ENCODE data around the gene GAK. TPM values are rescaled to one million over a fixed set of nuclear protein-coding genes. Genes with fewer than 3 reads are reported as not detected.

Gene GAK
- total RNA-seq, 4 donors from 2014 or later: 70.1 to 95.3 (median 78.1) TPM

- TF ChIP-seq EP300 (IDR thresholded peaks at IDR 0.05): no peak
- TF ChIP-seq POLR2AphosphoS5 (IDR thresholded peaks at IDR 0.05): no peak
- TF ChIP-seq POLR2A (IDR thresholded peaks at IDR 0.05): no peak
- no peak for TF ChIP-seq CTCF (IDR thresholded peaks at IDR 0.05)
- no peaks in the 10 kb centered on the region for H3K9me3 ChIP-seq
- H3K27me3 ChIP-seq: no peaks in the 10 kb centered on the region
- peaks cover 0 to 60% of the 10 kb centered on the region in 2 donors for H3K36me3 ChIP-seq
- H3K4me3 ChIP-seq: no peak overlapping the region
- H3K27ac ChIP-seq: no peak overlapping the region
- 42 to 65% methylated on average over 4 to 7 of the region's 16 CpGs for WGBS, 2 donors (ENCODE audit: low coverage in 1 of 2)
- ATAC-seq: no peak
- H3K4me1 ChIP-seq: peaks cover 0 to 10% (median 0%) of the 10 kb centered on the region in 3 donors
These were observed 83.8 kb downstream of the GAK start for GRCh38 chr4:848307-848691.

- Histone ChIP-seq H3K36me3 (peaks cover 0 to 35% of the 10 kb centered on the region in 2 donors), H3K27ac (no peak overlapping the region), H3K9me3 (no peaks in the 10 kb centered on the region), H3K27me3 (no peaks in the 10 kb centered on the region), H3K4me3 (no peak overlapping the region), H3K4me1 (peaks cover 0 to 10% (median 0%) of the 10 kb centered on the region in 3 donors)
- 32 to 49% methylated on average over 5 to 14 of the region's 14 CpGs for WGBS, 2 donors (ENCODE audit: low coverage in 1 of 2)
- TF ChIP-seq POLR2A (IDR thresholded peaks at IDR 0.05) (no peak), EP300 (IDR thresholded peaks at IDR 0.05) (no peak), CTCF (IDR thresholded peaks at IDR 0.05) (no peak)
- no peak for ATAC-seq
These were observed 86.3 kb downstream of the GAK start for GRCh38 chr4:845836-846251.

- Histone ChIP-seq H3K36me3 (peaks cover 0 to 30% of the 10 kb centered on the region in 2 donors), H3K27me3 (no peaks in the 10 kb centered on the region), H3K4me1 (peaks cover 0 to 10% (median 0%) of the 10 kb centered on the region in 3 donors), H3K4me3 (no peak overlapping the region), H3K27ac (no peak overlapping the region), H3K9me3 (no peaks in the 10 kb centered on the region)
- ATAC-seq: no peak
- no peak for TF ChIP-seq EP300 (IDR thresholded peaks at IDR 0.05)
- WGBS, 2 donors (ENCODE audit: low coverage in 1 of 2): no CpG with 5 or more reads among the region's 9 CpGs
These were observed 86.8 kb downstream of the GAK start for GRCh38 chr4:845233-845835.

- Histone ChIP-seq H3K27ac (no peak overlapping the region), H3K36me3 (peaks cover 0 to 25% of the 10 kb centered on the region in 2 donors), H3K4me3 (no peak overlapping the region), H3K27me3 (no peaks in the 10 kb centered on the region), H3K4me1 (peaks cover 0 to 10% (median 0%) of the 10 kb centered on the region in 3 donors), H3K9me3 (no peaks in the 10 kb centered on the region)
- 100% methylated on average over 2 of the region's 10 CpGs; no CpG with 5 or more reads in 1 of the 2 donors for WGBS, 2 donors (ENCODE audit: low coverage in 1 of 2)
- TF ChIP-seq EP300 (IDR thresholded peaks at IDR 0.05) (no peak), POLR2AphosphoS5 (IDR thresholded peaks at IDR 0.05) (no peak), POLR2A (IDR thresholded peaks at IDR 0.05) (no peak), CTCF (IDR thresholded peaks at IDR 0.05) (no peak)
- no peak for ATAC-seq
These were observed 87.3 kb downstream of the GAK start for GRCh38 chr4:844752-845232.

- no peak for ATAC-seq
- 90 to 96% methylated on average over 3 to 4 of the region's 4 CpGs for WGBS, 2 donors (ENCODE audit: low coverage in 1 of 2)
- H3K4me1 ChIP-seq: no peaks in the 10 kb centered on the region
- H3K4me3 ChIP-seq: no peak overlapping the region
- H3K27ac ChIP-seq: no peak overlapping the region
- H3K9me3 ChIP-seq: peaks cover 0 to 45% (median 0%) of the 10 kb centered on the region in 3 donors
- TF ChIP-seq POLR2AphosphoS5 (IDR thresholded peaks at IDR 0.05) (no peak), CTCF (IDR thresholded peaks at IDR 0.05) (no peak), POLR2A (IDR thresholded peaks at IDR 0.05) (no peak), EP300 (IDR thresholded peaks at IDR 0.05) (no peak)
- no peaks in the 10 kb centered on the region for H3K27me3 ChIP-seq
- no peaks in the 10 kb centered on the region for H3K36me3 ChIP-seq
These were observed 92.3 kb downstream of the GAK start for GRCh38 chr4:839675-840443.

All from gastroesophageal sphincter (tissue), 4 donors.